Stimulated activated CD4-positive, alpha-beta T cell treated with anti-CD3 and anti-CD28 coated beads, Interleukin-1b, Interleukin-23, amount 100 ng/mL, for 48 hours (primary cell): ENCODE results near the gene CD9.
"Not testable (repeated sequence)": the region's sequence is repeated elsewhere in the genome, so short reads cannot be mapped to it uniquely, and the experiment has no call there.

Experiments
- DNase-seq: peaks from one replicate; pipeline ENCODE4 v3.0.0-alpha.2; 2020

CD9 gene

DNA sequence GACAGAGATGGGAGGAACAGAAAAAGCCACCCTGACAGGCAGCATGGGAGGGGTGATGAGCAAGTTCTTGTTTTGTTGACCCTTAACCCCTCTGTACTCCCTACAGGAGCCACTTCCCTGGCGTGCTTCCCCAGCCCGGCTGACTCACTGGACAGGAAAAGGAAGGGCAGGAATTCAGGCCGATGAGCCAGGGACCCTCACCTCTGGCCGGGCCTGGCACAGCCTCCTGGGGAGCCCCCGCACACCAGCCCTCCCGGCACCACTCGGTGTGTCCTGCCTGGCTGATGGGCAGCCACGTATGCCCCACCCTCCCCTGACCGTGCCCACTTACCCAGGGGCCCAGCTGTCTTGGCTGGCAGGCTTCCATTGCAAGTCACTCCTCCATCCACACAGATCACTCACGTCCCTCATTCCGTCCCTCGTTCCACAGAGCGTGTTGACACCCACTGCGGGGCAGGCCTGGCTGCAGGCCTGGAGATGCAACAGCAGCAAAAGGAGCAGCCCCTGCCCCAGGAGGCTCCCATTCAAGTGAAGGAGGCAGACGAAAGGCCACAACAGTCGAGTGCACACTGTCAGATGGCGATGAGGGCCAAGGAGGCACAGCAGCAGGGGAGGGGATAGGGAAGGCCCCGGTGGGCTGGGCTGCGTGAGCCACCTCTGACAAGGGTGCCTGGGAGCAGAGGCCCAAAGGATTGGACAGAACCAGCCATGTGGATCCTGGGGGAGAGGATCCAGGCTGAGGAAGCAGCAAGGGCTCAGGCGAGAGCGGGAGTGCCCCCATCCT lies 19.7 kb upstream of the CD9 start:
- no peak for DNase-seq

GRCh38 chr12:6181166-6181565 lies 19.0 kb upstream of the CD9 start:
- DNase-seq, result no peak

- no peak for DNase-seq
Measured at GRCh38 chr12:6181583-6182278, 18.5 kb upstream of the CD9 start.

- DNase-seq, result no peak
Measured at GRCh38 chr12:6182279-6182898, 17.8 kb upstream of the CD9 start.

DNA sequence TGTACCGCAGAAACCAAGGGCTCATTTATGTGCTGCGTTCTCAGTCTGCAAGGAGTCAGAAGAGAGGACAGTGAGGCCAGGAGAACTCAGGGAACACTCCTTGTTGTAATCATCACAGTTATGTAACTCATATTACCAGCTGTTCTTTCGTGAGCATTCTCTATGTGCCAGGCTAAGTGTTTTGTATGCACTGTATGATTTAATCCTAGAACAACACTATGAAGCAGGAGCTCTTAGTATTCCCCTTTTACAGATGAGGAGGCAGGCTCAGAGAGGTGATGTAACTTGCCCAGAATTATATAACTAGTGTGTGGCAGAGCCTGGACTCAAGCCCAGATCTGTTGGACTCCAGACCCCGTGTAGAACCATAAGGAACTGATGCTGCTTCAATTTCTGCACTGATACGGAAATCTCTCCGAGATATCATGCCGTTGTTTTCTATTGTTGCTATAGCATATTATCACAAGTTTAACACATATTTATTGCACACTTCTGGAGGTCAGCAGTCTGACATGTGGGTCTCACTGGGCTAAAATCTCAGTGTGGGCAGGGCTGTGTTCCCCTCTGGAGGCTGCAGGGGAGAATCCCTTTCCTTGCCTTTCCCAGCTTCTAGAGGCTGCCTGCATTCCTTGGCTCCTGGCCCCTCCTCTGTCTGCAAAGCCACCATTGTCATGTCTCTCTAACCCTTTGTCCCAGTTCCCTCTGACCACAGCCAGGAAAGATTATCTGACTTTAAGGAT lies 16.3 kb upstream of the CD9 start:
- no peak for DNase-seq

DNA sequence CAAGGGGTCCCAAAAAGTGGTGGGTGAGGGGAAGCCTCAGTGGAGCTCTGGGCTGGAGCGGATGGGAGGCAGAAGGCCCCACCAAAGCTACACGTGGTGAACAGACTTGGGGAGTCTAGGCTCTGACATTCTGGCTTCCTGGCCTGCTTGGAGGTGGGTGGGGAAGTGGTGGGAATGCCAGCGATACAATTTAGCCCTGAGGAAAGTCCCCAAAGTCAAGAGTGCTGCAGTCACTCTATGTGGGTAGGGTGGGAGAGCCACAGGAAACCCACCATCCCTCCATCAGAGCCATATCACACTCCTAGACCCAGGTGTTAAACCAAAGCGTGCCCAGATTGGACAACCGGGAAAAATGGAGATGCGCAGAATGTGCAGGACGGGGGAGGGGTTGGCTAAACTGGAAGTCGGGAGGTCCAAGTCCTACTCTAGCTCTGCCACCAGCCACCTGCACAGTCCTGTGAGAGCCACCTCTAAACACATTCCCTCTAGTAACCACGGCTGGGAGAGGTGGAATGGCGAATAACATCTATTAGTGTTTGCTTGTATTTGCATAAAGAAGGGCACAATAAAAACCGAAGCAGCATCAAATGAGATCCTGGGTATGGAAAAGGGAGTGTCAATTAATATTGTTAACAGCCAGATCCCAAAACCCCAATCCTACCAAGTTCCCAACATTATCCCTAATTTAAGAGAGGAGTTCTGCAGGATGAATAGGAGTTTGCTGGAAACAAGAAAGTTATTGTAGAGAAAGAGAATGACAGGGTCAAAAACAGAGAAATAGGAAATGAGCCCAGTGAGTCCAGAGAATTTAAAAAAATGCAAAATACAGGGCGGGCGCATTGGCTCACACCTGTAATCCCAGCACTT lies 14.0 kb upstream of the CD9 start:
- no peak for DNase-seq

- no peak for DNase-seq
Measured at GRCh38 chr12:6187948-6188793, 12.0 kb upstream of the CD9 start.

DNA sequence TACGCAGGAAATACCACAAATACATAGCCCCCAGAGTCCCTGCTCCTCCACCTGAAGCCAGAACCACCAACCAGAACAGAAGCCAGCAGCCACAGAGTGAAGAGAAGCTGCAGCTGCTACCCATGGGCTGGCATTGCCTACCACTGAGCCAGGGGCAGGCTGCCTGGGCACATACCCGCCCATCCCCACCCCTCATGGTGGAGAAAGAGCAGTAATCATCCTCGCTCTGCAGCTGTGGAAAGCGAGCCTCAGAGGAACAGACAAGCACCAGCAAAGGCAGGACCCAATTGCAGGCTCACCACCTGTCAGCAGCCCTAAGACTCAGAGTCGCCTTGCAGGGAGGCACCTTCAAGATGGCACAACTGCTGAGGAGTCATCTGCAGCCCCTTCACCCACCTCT lies 11.2 kb upstream of the CD9 start:
- no peak for DNase-seq

DNA sequence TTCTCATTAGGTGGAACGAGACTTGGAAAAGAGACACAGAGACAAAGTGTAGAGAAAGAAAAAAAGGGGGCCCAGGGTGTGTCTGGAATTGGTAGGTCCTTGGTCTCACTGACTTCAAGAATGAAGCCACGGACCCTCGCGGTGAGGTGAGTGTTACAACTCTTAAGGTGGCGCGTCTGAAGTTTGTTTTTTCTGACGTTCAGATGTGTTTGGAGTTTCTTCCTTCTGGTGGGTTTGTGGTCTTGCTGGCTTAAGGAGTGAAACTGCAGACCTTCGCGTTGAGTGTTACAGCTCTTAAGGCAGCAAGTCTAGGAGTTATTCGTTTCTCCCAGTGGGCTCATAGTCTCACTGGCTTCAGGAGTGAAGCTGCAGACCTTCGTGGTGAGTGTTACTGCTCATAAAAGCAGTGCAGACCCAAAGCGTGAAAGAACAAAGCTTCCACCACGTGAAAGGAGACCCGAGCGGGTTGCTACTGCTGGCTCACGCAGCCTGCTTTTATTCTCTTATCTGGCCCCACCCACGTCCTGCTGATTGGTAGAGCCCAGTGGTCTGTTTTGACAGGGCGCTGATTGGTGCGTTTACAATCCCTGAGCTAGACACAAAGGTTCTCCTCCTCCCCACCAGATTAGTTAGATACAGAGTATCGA lies 10.1 kb upstream of the CD9 start:
- DNase-seq, result not testable (repeated sequence)

- not testable (repeated sequence) for DNase-seq
Measured at GRCh38 chr12:6190767-6191530, 9.3 kb upstream of the CD9 start.

DNA sequence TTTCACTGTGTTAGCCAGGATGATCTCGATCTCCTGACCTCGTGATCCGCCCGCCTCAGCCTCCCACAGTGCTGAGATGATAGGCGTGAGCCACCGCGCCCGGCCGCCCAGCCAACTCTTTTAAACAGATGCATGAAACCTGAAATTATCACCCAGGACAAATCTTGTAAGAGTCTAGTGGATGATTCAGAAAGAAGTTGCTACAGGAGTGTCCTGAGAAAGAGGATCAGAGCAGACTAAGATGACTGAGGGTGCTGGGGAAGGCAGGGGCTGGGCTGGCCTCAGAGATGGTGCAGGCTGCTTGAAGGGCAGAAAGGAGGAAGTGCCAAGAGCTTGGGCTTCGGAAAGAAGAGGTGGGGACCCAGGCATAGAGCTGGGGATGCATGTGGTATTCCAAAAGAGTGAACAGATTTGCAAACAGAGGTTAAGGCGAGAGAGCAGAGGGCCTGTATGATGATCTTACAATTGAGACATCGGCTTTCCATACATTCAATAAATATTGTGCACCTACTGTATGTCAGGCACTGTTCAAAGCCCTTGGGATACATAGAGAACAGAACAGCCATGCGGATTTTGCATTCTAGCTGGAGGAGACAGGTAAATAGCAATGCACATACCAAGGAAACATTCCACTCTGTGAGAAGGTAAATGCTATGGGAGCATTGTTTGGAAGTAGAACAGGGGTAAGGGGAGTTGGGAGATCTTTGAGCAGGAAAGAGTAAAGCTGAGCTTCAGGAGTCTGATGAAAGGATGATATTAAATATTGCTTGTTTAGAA lies 7.4 kb upstream of the CD9 start:
- no peak for DNase-seq

GRCh38 chr12:6193853-6194815 lies 6.1 kb upstream of the CD9 start:
- no peak for DNase-seq

DNA sequence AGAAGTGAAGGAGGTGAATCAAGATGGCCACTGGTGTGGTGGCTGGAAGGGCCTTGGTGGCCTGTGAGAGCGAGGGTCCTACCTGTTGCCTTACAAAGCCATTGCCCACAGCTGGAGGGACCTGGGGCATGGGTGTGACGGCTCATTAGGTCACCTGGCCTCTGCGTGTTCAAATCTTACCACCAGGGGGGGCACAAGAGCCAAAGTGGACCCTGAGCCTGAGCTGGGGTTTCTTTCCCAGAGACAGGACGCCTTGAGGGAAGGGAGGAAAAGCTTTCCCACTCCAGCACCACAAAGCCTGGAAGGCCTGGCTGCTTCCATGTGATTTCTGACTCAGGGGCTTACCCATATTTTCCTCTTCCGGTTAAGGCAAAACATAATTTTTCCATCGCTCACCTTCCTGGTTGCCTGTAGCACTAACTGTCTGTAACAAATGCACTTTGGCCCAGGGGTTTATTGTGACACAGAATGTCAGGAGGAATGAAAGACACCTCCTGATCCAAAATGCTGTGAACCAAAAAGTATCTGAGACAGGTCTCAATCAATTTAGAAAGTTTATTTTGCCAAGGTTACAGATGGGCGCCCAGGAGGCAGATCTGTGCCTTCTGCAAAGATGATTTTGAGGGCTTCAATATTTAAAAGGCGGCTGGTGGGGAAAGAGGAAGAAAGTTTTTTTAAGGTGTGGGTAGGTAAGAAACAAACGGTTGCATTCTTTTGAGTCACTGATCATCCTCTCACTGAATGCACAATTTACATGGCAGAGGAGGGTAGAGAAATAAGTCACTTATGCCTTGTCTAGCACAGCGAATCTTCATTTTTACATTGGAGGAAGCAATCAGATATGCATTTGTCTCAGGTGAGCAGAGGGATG lies 4.3 kb upstream of the CD9 start:
- peak; percentile 70 for DNase-seq

DNA sequence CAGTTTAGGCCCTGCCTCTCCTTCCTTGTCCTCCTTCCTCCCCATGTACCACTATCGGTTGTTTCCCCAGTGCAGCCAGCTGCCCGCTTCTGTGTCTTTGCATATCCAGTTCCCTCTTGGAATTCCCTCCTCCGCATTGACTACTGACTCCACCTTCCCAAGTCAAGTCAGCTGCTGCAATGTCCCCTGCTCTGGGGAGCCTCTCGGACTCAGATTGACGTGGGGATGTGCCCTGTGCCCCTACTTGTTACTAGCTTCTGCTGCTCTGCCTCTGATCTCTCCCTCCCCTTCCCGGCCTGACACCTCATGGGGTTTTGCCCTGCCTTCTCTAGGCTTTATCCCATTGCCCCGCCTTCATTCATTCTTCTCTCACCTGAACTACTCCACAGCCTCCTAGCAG lies 2.1 kb upstream of the CD9 start:
- DNase-seq, result no peak

GRCh38 chr12:6198556-6198955 lies 1.6 kb upstream of the CD9 start:
- no peak for DNase-seq

DNA sequence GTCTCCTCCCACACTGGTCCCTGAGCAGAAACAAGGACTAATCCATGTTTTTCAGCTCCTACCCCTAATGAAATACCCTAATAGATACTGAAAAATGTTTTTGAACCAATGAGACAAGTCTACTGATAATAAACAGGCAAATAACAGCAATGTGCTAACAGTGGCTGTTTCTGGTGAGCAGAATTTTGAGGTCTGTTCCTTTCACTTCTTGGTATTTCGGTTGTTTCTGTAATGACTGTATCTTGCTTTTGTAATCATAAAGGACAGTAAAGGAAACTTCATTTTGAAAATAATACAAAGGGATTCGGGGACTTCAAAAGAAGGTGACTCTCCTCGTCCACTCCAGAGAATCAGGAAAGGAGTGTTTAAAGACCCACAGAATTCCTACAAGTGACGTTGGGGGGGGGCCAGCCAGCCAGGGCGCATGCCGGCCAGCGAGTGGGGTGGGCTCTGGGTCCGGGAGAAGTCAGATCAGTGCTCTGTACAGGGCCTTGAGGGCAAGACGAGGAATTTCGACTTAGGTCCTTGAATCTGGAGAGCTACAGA lies 1.1 kb upstream of the CD9 start:
- no peak for DNase-seq
